ENCODE data around the gene AUNIP.

AUNIP gene

DNA sequence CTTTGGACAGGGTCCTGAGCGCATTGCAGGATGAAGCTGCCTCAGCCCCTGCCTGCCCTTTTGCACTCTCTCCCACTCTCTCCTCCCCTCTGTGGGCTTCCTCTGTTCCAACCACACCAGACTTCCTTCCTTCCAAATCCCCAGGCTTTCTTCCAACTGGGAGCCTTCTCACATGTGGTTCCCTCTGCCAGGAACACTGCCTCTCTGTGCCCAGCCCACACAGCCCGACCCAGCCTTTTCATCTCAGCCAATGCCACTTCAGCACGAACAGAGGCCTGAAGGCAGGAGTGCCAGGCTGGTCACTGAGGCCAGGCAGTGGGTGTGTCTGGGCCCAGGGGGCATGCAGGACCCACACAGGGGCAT, 53.4 kb downstream of the AUNIP start:
- H3K9me3 ChIP-seq (ENCODE audit: control insufficient read depth, insufficient read depth, low read depth, low read length): no peaks in the 10 kb centered on the region
- peaks cover 12% of the 10 kb centered on the region for H3K4me1 ChIP-seq (ENCODE audit: control insufficient read depth, insufficient read depth, low read length)
- H3K27me3 ChIP-seq (ENCODE audit: control insufficient read depth, insufficient read depth, low read length): no peaks in the 10 kb centered on the region
- peaks cover 48% of the 10 kb centered on the region for H3K36me3 ChIP-seq (ENCODE audit: control insufficient read depth, insufficient read depth, low read length)
- no peak overlapping the region for H3K4me3 ChIP-seq (ENCODE audit: low read depth, low read length)
- no peak overlapping the region for H3K27ac ChIP-seq (ENCODE audit: low read depth, low read length)
- H3K9ac ChIP-seq (ENCODE audit: low read length): no peak overlapping the region

DNA sequence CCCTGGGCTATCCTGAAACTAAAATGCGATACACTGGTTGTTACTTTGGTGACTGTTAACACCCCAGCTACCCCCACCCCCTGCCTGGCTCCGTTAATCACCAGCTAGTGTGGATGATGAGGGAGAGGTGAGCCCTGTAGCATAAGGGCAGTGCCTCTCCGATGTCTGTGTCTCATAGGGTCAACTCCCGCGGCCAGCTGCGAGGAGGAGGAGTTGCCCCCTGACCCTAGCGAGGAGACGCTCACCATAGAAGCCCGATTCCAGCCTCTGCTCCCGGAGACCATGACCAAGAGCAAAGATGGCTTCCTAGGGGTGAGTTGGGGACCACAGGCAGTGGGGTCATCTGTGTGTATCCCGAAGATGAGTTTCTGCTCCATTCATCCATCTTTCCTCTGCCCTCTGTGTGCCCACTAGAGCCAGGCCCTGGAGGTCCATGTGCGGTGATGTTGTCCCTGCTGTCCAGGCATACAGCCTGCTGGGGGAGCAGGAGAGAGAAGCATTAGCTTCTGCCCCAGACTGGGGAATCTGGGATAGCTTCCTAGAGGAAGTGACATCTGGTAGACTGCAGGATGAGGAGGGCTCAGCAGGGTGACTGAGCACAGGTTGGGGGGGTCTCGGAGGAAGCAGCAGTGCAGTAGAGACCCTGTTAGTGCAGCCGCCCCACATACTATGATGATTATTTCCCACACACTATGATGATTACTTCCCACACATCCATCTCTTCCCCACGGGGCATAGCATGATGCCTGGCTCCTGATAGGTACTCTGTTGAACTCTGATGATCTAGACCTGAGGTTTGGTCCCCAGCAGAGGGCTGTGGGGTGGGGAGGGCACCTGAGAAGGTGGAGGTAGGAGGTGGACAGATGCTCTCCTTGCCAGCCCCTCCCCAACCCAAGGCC, 54.0 kb downstream of the AUNIP start:
- Histone ChIP-seq H3K36me3 (ENCODE audit: control insufficient read depth, insufficient read depth, low read length) (peaks cover 42% of the 10 kb centered on the region), H3K9me3 (ENCODE audit: control insufficient read depth, insufficient read depth, low read depth, low read length) (no peaks in the 10 kb centered on the region), H3K27me3 (ENCODE audit: control insufficient read depth, insufficient read depth, low read length) (no peaks in the 10 kb centered on the region), H3K4me3 (ENCODE audit: low read depth, low read length) (no peak overlapping the region), H3K4me1 (ENCODE audit: control insufficient read depth, insufficient read depth, low read length) (peaks cover 12% of the 10 kb centered on the region), H3K9ac (ENCODE audit: low read length) (no peak overlapping the region), H3K27ac (ENCODE audit: low read depth, low read length) (no peak overlapping the region)

DNA sequence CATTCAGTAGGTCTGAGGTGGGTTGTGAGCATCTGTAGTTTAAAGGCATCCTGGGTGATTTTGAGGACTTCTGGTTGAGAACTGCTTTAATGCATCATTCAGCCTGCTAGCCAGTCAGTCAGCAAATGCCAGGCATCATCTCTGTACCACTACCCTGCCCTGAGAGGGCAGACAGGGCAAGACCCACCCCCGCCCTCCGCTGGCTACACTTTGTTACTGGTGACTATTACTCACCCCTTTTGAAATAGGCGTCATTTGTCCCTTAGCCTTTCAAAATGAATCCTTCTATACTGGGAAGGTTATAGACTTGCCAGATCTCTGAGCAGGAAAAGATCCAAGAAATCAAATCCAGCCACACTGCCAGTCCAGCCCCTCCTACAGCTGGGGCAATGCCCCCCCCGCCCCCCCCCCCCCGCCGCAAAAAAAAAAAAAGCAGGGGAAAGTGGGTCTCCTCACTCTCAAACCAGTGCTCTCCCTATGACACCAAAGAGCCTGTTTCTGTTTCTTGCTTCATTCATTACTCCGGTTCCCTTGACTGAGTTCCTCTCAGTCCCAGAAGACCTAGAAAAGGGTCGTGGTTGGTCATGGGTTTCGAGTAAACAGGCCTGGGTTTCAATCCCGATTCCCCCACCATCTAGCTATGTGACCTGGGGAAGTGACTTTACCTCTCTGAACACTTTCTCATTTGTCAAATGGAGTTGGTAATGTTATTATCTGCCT, 54.9 kb downstream of the AUNIP start:
- H3K9ac ChIP-seq (ENCODE audit: low read length): no peak overlapping the region

DNA sequence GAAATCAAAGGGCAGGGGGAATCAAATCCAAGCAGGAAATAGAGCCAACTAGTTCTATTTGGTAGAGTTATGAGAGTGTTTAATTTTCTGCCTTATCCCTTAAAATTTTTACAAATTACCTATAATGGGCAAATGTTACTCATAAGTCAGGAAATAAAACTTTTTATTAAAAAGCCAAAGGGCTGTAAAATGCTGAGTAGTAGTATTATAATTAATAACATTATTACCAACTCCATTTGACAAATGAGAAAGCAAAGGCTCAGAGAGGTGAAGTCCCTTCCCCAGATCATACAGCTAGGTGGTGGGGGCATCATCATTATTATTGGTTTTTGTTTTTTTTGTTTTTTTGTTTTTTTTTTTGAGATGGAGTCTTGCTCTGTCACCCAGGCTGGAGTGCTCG, 55.9 kb downstream of the AUNIP start:
- Histone ChIP-seq H3K27me3 (ENCODE audit: control insufficient read depth, insufficient read depth, low read length) (no peaks in the 10 kb centered on the region), H3K4me3 (ENCODE audit: low read depth, low read length) (no peak overlapping the region), H3K9me3 (ENCODE audit: control insufficient read depth, insufficient read depth, low read depth, low read length) (no peaks in the 10 kb centered on the region), H3K27ac (ENCODE audit: low read depth, low read length) (no peak overlapping the region), H3K4me1 (ENCODE audit: control insufficient read depth, insufficient read depth, low read length) (peaks cover 20% of the 10 kb centered on the region), H3K36me3 (ENCODE audit: control insufficient read depth, insufficient read depth, low read length) (peaks cover 28% of the 10 kb centered on the region), H3K9ac (ENCODE audit: low read length) (no peak overlapping the region)

More for the DNA sequence above, 54.9 kb downstream of the AUNIP start:
- Histone ChIP-seq H3K4me3 (ENCODE audit: low read depth, low read length) (no peak overlapping the region), H3K36me3 (ENCODE audit: control insufficient read depth, insufficient read depth, low read length) (peaks cover 38% of the 10 kb centered on the region), H3K9me3 (ENCODE audit: control insufficient read depth, insufficient read depth, low read depth, low read length) (no peaks in the 10 kb centered on the region), H3K4me1 (ENCODE audit: control insufficient read depth, insufficient read depth, low read length) (peaks cover 16% of the 10 kb centered on the region), H3K27ac (ENCODE audit: low read depth, low read length) (no peak overlapping the region), H3K27me3 (ENCODE audit: control insufficient read depth, insufficient read depth, low read length) (no peaks in the 10 kb centered on the region)

DNA sequence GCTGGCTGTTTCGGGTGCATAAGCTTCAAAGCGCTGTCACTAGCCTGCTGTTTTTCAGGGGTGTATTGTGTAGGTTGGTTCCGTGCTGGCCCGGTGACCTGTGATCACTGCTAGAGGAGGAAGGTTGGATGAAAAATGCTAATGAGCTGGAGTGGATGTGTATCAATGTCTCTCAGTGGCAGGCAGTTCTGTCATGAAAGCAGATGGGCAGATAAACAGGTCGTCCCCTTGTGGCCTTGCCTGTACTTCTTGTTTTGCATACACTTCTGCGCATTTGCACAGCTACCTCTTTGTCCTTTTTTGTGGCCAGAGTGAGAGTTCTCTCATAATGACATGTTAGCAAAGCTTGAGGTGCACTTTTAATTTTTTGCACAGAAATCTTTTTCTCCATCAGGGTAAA, 56.3 kb downstream of the AUNIP start:
- Histone ChIP-seq H3K27me3 (ENCODE audit: control insufficient read depth, insufficient read depth, low read length) (no peaks in the 10 kb centered on the region), H3K27ac (ENCODE audit: low read depth, low read length) (no peak overlapping the region), H3K9me3 (ENCODE audit: control insufficient read depth, insufficient read depth, low read depth, low read length) (no peaks in the 10 kb centered on the region), H3K4me3 (ENCODE audit: low read depth, low read length) (no peak overlapping the region), H3K4me1 (ENCODE audit: control insufficient read depth, insufficient read depth, low read length) (peaks cover 20% of the 10 kb centered on the region), H3K36me3 (ENCODE audit: control insufficient read depth, insufficient read depth, low read length) (peaks cover 26% of the 10 kb centered on the region), H3K9ac (ENCODE audit: low read length) (no peak overlapping the region)

DNA sequence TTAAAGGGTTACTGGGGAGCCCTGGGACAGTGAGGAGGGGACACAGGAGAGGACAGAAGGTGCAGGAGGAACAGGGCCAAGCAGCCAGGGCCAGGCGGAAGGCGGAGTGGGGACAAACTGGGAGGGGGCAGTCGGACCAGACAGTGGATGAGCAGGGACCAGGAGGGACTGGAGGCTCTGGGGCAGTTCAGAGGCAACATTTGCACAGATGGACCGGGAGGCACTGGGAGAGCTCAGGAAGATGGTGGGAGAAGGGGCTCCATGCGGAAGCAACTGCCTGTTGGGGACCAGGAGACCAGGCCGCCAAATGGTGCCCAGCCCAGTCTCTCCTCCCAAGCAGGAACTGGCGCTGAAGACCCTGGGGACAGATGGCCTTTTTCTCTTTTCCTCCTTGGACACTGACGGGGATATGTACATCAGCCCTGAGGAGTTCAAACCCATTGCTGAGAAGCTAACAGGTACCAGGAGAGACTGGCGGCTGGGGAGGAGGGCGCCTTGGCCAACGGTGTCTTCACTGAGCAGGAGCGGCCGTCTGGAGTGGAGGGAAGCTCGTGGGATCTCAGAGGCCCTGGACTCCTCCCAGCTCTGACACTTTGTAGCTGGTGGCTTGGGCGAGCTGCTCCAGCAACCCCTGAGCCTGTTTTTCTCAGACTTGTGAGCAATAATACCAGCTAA, 58.4 kb downstream of the AUNIP start:
- Histone ChIP-seq H3K9ac (ENCODE audit: low read length) (peak overlapping the region; percentile 54), H3K4me1 (ENCODE audit: control insufficient read depth, insufficient read depth, low read length) (peaks cover 26% of the 10 kb centered on the region), H3K27me3 (ENCODE audit: control insufficient read depth, insufficient read depth, low read length) (no peaks in the 10 kb centered on the region), H3K4me3 (ENCODE audit: low read depth, low read length) (peak overlapping the region; percentile 67), H3K27ac (ENCODE audit: low read depth, low read length) (no peak overlapping the region), H3K36me3 (ENCODE audit: control insufficient read depth, insufficient read depth, low read length) (peaks cover 8% of the 10 kb centered on the region), H3K9me3 (ENCODE audit: control insufficient read depth, insufficient read depth, low read depth, low read length) (no peaks in the 10 kb centered on the region)

DNA sequence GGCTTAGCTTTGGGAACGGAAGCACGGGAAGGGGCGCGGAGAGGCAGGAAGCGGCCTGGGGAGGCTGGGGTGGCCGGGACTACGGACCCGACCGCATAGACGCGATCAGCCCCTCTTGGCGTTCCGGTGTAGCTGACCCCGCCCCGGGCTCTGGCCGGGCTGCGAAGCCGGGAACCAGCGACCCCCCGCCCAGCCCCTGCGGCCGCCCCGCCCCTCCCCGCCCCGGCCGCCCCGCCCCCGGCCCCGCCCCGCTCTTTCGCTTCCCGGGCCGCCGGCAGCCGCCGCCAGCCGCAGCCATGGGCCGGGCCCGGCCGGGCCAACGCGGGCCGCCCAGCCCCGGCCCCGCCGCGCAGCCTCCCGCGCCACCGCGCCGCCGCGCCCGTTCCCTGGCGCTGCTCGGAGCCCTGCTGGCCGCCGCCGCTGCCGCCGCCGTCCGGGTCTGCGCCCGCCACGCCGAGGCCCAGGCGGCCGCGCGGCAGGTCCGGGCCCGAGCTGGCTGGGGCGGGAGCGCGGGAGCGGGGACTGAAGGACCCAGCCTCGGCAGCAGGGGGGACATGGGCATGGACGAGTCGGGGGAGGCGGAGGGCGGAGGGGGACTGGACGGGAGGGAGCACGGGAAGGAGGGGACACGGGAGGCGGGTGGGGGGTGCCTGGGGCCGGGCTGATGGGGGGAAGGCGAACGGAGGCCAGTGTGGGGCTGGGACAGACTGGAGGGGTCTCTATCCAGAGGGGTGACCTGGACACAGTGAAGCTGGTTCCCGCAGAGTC, 59.1 kb downstream of the AUNIP start, which contains the start of gene SELENON:
Gene SELENON, plus strand, starts transcription at position 259 of the 768 bp plus-strand sequence. Its CDS starts 38 bp downstream, at position 297.
- H3K9me3 ChIP-seq (ENCODE audit: control insufficient read depth, insufficient read depth, low read depth, low read length): no peaks in the 10 kb centered on the region
- H3K4me3 ChIP-seq (ENCODE audit: low read depth, low read length): peak within 1 kb of the TSS; percentile 67
- H3K27ac ChIP-seq (ENCODE audit: low read depth, low read length): no peak within 1 kb of the TSS
- H3K9ac ChIP-seq (ENCODE audit: low read length): peak within 1 kb of the TSS; percentile 71
- H3K4me1 ChIP-seq (ENCODE audit: control insufficient read depth, insufficient read depth, low read length): peaks cover 26% of the 10 kb centered on the region
- H3K27me3 ChIP-seq (ENCODE audit: control insufficient read depth, insufficient read depth, low read length): no peaks in the 10 kb centered on the region
- peaks cover under 1% of the 10 kb centered on the region for H3K36me3 ChIP-seq (ENCODE audit: control insufficient read depth, insufficient read depth, low read length)

DNA sequence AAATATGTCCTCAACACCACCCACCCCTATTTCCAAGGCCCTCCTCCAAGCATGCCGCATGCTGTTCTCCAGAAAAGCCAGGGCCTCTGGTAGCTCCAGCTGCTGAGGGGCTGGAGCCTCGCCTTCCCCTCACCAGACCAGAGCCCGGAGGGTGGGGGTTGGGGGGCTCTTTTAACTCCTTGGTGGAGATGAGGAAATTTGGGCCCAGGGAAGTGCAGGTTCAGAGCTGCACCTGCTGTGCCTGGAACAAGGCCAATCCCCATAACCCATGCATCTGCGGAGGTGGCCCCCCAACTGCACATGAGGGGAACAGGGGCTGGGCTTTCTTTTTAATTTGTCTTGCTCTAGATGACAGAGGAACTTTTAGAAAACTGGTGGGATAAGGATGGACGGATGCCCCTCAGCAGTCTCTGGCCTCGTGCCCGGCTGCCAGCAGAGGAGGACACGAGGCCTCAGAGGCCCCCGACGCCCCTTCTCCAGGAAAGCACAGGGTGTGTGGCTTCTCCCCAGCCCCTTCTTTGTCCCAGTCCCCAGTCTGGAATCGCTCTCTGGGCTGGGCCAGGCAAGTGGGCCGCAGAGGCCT, 59.8 kb downstream of the AUNIP start:
- Histone ChIP-seq H3K36me3 (ENCODE audit: control insufficient read depth, insufficient read depth, low read length) (no peaks in the 10 kb centered on the region), H3K4me3 (ENCODE audit: low read depth, low read length) (peak overlapping the region; percentile 62), H3K27me3 (ENCODE audit: control insufficient read depth, insufficient read depth, low read length) (no peaks in the 10 kb centered on the region), H3K9ac (ENCODE audit: low read length) (peak overlapping the region; percentile 71), H3K9me3 (ENCODE audit: control insufficient read depth, insufficient read depth, low read depth, low read length) (no peaks in the 10 kb centered on the region), H3K4me1 (ENCODE audit: control insufficient read depth, insufficient read depth, low read length) (peaks cover 26% of the 10 kb centered on the region), H3K27ac (ENCODE audit: low read depth, low read length) (no peak overlapping the region)

DNA sequence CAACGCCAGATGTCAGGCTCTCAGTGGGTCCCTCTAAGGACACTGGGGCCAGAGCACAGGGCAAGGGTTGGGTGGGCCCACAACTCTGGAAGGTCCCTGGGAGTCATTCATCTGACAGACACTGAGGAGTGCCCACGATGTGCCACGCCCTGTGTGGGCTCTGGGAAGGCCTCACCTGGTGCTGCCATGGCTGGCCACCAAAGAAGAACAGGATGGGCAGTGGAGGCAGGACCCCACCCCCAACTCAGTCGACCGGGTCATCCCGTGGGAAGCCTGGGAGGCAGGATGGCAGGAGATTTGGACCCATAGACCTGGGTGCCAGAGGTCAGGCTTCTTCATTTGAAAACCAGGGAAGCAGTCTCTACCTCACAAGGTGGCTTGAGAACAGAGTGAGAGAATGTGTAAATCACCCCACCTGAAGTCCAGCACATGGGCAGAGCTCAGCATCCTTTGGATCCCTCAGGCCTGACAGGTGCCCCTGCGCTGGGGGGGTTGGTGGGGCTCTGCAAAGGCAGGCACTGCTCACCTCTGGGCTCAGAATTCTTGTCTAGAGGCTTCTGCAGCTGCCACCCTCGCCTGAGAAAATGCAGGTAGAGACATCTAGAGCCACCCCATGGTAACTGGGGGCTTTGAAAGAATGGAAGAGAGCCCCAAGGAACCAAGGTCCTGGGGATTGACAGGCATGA, 60.4 kb downstream of the AUNIP start:
- Histone ChIP-seq H3K4me1 (ENCODE audit: control insufficient read depth, insufficient read depth, low read length) (peaks cover 20% of the 10 kb centered on the region), H3K4me3 (ENCODE audit: low read depth, low read length) (no peak overlapping the region), H3K27ac (ENCODE audit: low read depth, low read length) (no peak overlapping the region), H3K36me3 (ENCODE audit: control insufficient read depth, insufficient read depth, low read length) (no peaks in the 10 kb centered on the region), H3K9me3 (ENCODE audit: control insufficient read depth, insufficient read depth, low read depth, low read length) (no peaks in the 10 kb centered on the region), H3K9ac (ENCODE audit: low read length) (no peak overlapping the region), H3K27me3 (ENCODE audit: control insufficient read depth, insufficient read depth, low read length) (no peaks in the 10 kb centered on the region)

DNA sequence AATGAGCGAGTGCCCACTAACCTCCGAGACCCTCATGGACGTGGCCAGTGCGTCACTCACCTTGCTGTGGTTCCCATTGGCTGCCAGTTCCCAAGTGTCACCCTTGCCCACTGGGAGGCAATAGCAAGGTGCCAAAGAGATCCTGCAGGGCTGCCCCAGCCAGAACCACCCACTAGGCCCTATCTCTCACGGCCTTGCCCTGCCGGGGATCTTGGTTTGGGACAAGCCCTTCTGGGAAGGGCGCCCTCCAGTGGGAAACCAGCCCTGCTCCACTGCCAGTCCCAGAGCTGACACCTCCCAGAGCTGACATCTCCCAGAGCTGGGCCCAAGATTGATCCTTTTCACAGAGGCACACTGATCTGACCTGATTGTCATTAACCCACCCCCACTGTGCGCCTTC, 61.3 kb downstream of the AUNIP start:
- Histone ChIP-seq H3K4me3 (ENCODE audit: low read depth, low read length) (no peak overlapping the region), H3K9ac (ENCODE audit: low read length) (no peak overlapping the region), H3K4me1 (ENCODE audit: control insufficient read depth, insufficient read depth, low read length) (peaks cover 20% of the 10 kb centered on the region), H3K9me3 (ENCODE audit: control insufficient read depth, insufficient read depth, low read depth, low read length) (no peaks in the 10 kb centered on the region), H3K27me3 (ENCODE audit: control insufficient read depth, insufficient read depth, low read length) (no peaks in the 10 kb centered on the region), H3K27ac (ENCODE audit: low read depth, low read length) (no peak overlapping the region), H3K36me3 (ENCODE audit: control insufficient read depth, insufficient read depth, low read length) (no peaks in the 10 kb centered on the region)
